ENCODE data around the gene FGD2.

Gene FGD2

GRCh38 chr6:37069639-37070038, 64.2 kb downstream of the FGD2 start:
- DNase-seq (no peak), ATAC-seq (ENCODE audit: insufficient read depth, low read depth) (no peak)
- Histone ChIP-seq H3K4me1 (ENCODE audit: insufficient read depth, low read length) (peaks cover 12% of the 10 kb centered on the region), H3K4me3 (ENCODE audit: low read depth in 1 of 2, low read length in 2 of 2) (no peak overlapping the region), H3K36me3 (ENCODE audit: insufficient read depth, low read length) (no peaks in the 10 kb centered on the region), H3K9me3 (ENCODE audit: insufficient read depth, low read length, severe bottlenecking) (no peaks in the 10 kb centered on the region), H3K27me3 (ENCODE audit: insufficient read depth, low read length, poor library complexity) (no peaks in the 10 kb centered on the region), H4K20me1 (ENCODE audit: insufficient read depth, low read length) (no peaks in the 10 kb centered on the region), H3K4me2 (ENCODE audit: insufficient read depth, low read length) (no peak overlapping the region), H3K27ac (ENCODE audit: low read length) (no peak overlapping the region), H3K79me2 (ENCODE audit: insufficient read depth, low read length) (no peaks in the 10 kb centered on the region), H2AFZ (ENCODE audit: low read depth, low read length) (no peak overlapping the region), H3K9ac (ENCODE audit: low read depth, low read length) (no peak overlapping the region)
- no peak for TF ChIP-seq CTCF (IDR thresholded peaks at IDR 0.05; ENCODE audit: borderline replicate concordance, extremely low read depth, low read length, poor library complexity, severe bottlenecking)
- no peak for TF ChIP-seq EZH2 (IDR thresholded peaks at IDR 0.05; ENCODE audit: borderline replicate concordance, low read depth, low read length, severe bottlenecking)

- Histone ChIP-seq H2AFZ (ENCODE audit: low read depth, low read length) (no peak overlapping the region), H3K4me3 (ENCODE audit: low read depth in 1 of 2, low read length in 2 of 2) (no peak overlapping the region), H3K9ac (ENCODE audit: low read depth, low read length) (no peak overlapping the region), H3K4me2 (ENCODE audit: insufficient read depth, low read length) (no peak overlapping the region), H3K27me3 (ENCODE audit: insufficient read depth, low read length, poor library complexity) (no peaks in the 10 kb centered on the region), H3K27ac (ENCODE audit: low read length) (no peak overlapping the region), H3K36me3 (ENCODE audit: insufficient read depth, low read length) (no peaks in the 10 kb centered on the region), H4K20me1 (ENCODE audit: insufficient read depth, low read length) (no peaks in the 10 kb centered on the region), H3K79me2 (ENCODE audit: insufficient read depth, low read length) (no peaks in the 10 kb centered on the region), H3K4me1 (ENCODE audit: insufficient read depth, low read length) (peaks cover 12% of the 10 kb centered on the region), H3K9me3 (ENCODE audit: insufficient read depth, low read length, severe bottlenecking) (no peaks in the 10 kb centered on the region)
- TF ChIP-seq CTCF (IDR thresholded peaks at IDR 0.05; ENCODE audit: borderline replicate concordance, extremely low read depth, low read length, poor library complexity, severe bottlenecking) (no peak), EZH2 (IDR thresholded peaks at IDR 0.05; ENCODE audit: borderline replicate concordance, low read depth, low read length, severe bottlenecking) (no peak)
- ATAC-seq (ENCODE audit: insufficient read depth, low read depth) (peak; percentile 84), DNase-seq (peak; percentile 66)
These were observed 67.1 kb downstream of the FGD2 start for GRCh38 chr6:37072526-37072925.

GRCh38 chr6:37074053-37074827, 68.8 kb downstream of the FGD2 start:
- no peak for DNase-seq
- H3K36me3 ChIP-seq (ENCODE audit: insufficient read depth, low read length): no peaks in the 10 kb centered on the region
- peaks cover 12% of the 10 kb centered on the region for H3K4me1 ChIP-seq (ENCODE audit: insufficient read depth, low read length)
- no peak overlapping the region for H3K27ac ChIP-seq (ENCODE audit: low read length)
- no peak overlapping the region for H3K4me2 ChIP-seq (ENCODE audit: insufficient read depth, low read length)
- no peak overlapping the region for H2AFZ ChIP-seq (ENCODE audit: low read depth, low read length)
- H3K27me3 ChIP-seq (ENCODE audit: insufficient read depth, low read length, poor library complexity): no peaks in the 10 kb centered on the region
- TF ChIP-seq EZH2 (IDR thresholded peaks at IDR 0.05; ENCODE audit: borderline replicate concordance, low read depth, low read length, severe bottlenecking) (no peak), CTCF (IDR thresholded peaks at IDR 0.05; ENCODE audit: borderline replicate concordance, extremely low read depth, low read length, poor library complexity, severe bottlenecking) (no peak)
- no peaks in the 10 kb centered on the region for H3K79me2 ChIP-seq (ENCODE audit: insufficient read depth, low read length)
- no peak overlapping the region for H3K4me3 ChIP-seq (ENCODE audit: low read depth in 1 of 2, low read length in 2 of 2)
- no peaks in the 10 kb centered on the region for H4K20me1 ChIP-seq (ENCODE audit: insufficient read depth, low read length)
- ATAC-seq (ENCODE audit: insufficient read depth, low read depth): no peak
- H3K9me3 ChIP-seq (ENCODE audit: insufficient read depth, low read length, severe bottlenecking): no peaks in the 10 kb centered on the region
- no peak overlapping the region for H3K9ac ChIP-seq (ENCODE audit: low read depth, low read length)

Data from DND-41 (cell line).